AG04450 (cell line): ENCODE results near the gene PBX2. TPM values are rescaled to one million over a fixed set of nuclear protein-coding genes. Genes with fewer than 3 reads are reported as not detected.
"Not testable (repeated sequence)": the region's sequence is repeated elsewhere in the genome, so short reads cannot be mapped to it uniquely, and the experiment has no call there.

Source experiments
- CTCF ChIA-PET: fragments of 300-600, 350-600 bp; formaldehyde crosslinking; extraction: SDS; loops from one replicate; lab custom pipeline; 2022; ENCODE audit warnings: antibody characterized with exemption, inconsistent platforms; lab: Charles Lee
- POLR2A ChIA-PET: fragments of 350-600 bp; formaldehyde crosslinking; extraction: SDS; loops from one replicate; lab custom pipeline; 2021; ENCODE audit warnings: antibody characterized with exemption, inconsistent platforms; lab: Yijun Ruan, JAX
- DNase-seq: peaks from one replicate; pipeline ENCODE4 v3.0.0-alpha.2; 2011; ENCODE audit warnings: low read depth, low spot score
- H3K27ac ChIP-seq: one replicate; pipeline ENCODE4 v1.5.1; 2012; ENCODE audit warnings: low read depth, low read length, control low read depth
- H3K27me3 ChIP-seq: one replicate; pipeline ENCODE4 v1.6.0; 2012; ENCODE audit warnings: low read length; ENCODE audit not compliant: control insufficient read depth, insufficient read depth
- H3K4me3 ChIP-seq: 2 replicates; pipeline ENCODE4 v1.5.1; 2011; ENCODE audit warnings: mild to moderate bottlenecking, low read depth, low read length, control low read depth
- H3K9me3 ChIP-seq: 2 replicates; pipeline ENCODE4 v1.5.1; 2012; ENCODE audit warnings: low read length; ENCODE audit not compliant: control insufficient read depth, insufficient read depth
- polyA plus RNA-seq: library from polyadenylated mRNA; depleted of rRNA; stranded (reverse); fragments of >200 nt; gene quantifications from 2 replicates; pipeline ENCODE4 v1.2.3, GENCODE V29; 2011
- TF ChIP-seq, protein P1 (sequence below): IDR thresholded peaks from 2 replicates; pipeline ENCODE4 v1.5.1; 2011; ENCODE audit warnings: low read depth, low read length, control low read depth, inconsistent platforms

The PBX2 gene
- polyA plus RNA-seq, 1 experiment: 56.5 TPM

DNA sequence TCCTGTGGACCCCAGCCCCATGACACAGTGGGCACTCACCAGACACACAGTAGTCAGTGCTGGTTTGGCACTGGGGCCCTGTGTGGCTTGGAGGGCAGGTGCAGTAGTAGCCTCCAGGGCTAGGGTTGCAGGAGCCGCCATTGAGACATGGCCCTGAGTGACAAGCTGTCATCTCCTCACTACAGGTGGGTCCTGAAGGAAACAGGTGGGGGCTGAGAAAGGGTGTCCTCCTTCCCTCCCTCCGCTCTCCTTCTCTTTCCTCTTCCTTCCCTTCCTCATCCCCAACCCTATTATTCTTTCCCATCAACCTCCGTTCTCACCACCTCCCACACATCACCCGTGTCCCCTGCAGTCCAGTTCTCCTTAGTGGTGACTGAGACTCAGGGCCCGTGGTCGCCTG, 23.6 kb upstream of the PBX2 start:
- DNase-seq: no peak
- ChIA-PET POLR2A (no interaction called here), CTCF (no interaction called here)
- no peak overlapping the region for H3K27ac ChIP-seq
- TF ChIP-seq, protein P1, sequence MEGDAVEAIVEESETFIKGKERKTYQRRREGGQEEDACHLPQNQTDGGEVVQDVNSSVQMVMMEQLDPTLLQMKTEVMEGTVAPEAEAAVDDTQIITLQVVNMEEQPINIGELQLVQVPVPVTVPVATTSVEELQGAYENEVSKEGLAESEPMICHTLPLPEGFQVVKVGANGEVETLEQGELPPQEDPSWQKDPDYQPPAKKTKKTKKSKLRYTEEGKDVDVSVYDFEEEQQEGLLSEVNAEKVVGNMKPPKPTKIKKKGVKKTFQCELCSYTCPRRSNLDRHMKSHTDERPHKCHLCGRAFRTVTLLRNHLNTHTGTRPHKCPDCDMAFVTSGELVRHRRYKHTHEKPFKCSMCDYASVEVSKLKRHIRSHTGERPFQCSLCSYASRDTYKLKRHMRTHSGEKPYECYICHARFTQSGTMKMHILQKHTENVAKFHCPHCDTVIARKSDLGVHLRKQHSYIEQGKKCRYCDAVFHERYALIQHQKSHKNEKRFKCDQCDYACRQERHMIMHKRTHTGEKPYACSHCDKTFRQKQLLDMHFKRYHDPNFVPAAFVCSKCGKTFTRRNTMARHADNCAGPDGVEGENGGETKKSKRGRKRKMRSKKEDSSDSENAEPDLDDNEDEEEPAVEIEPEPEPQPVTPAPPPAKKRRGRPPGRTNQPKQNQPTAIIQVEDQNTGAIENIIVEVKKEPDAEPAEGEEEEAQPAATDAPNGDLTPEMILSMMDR: no peak
- peaks cover 11% of the 10 kb centered on the region for H3K27me3 ChIP-seq
- H3K9me3 ChIP-seq: no peaks in the 10 kb centered on the region
- H3K4me3 ChIP-seq: no peak overlapping the region

GRCh38 chr6:32212076-32212760, 22.2 kb upstream of the PBX2 start:
- no peaks in the 10 kb centered on the region for H3K9me3 ChIP-seq
- no peak overlapping the region for H3K4me3 ChIP-seq
- peaks cover 3% of the 10 kb centered on the region for H3K27me3 ChIP-seq
- POLR2A ChIA-PET: no interaction called here
- TF ChIP-seq, protein P1: no peak
- no peak overlapping the region for H3K27ac ChIP-seq
- CTCF ChIA-PET: no interaction called here
- no peak for DNase-seq

GRCh38 chr6:32211432-32211831, 21.4 kb upstream of the PBX2 start:
- POLR2A ChIA-PET, H3K4me3 ChIP-seq, CTCF ChIA-PET, DNase-seq, H3K27ac ChIP-seq, H3K27me3 ChIP-seq, H3K9me3 ChIP-seq: not testable (repeated sequence)

GRCh38 chr6:32210191-32210601, 20.2 kb upstream of the PBX2 start:
- H3K9me3 ChIP-seq: no peaks in the 10 kb centered on the region
- no peak overlapping the region for H3K4me3 ChIP-seq
- peaks cover 4% of the 10 kb centered on the region for H3K27me3 ChIP-seq
- no peak overlapping the region for H3K27ac ChIP-seq
- POLR2A ChIA-PET: no interaction called here
- no peak for DNase-seq
- TF ChIP-seq, protein P1: no peak
- CTCF ChIA-PET: no interaction called here

DNA sequence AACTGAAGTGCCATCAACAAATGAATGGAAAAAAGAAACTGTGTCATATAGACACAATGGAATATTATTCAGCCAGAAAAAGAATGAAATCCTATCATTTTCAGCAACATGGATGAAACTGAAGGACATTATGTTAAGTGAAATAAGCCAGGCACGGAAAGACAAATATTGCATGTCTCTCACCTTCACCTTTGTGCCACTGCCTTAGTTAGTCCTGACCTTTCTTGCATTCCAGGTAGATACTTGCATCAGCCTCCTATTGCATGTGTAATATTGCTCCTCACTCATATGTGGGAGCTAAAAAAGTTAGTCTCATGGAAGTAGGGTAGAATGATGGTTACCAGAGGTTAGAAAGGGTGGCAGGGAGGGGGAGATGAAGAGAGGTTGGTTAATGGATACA, 19.0 kb upstream of the PBX2 start:
- H3K27ac ChIP-seq: no peak overlapping the region
- POLR2A ChIA-PET: no interaction called here

More for the DNA sequence above, 19.0 kb upstream of the PBX2 start:
- CTCF ChIA-PET: no interaction called here
- H3K9me3 ChIP-seq: no peaks in the 10 kb centered on the region
- DNase-seq: no peak
- H3K27me3 ChIP-seq: peaks cover 8% of the 10 kb centered on the region
- TF ChIP-seq, protein P1: no peak
- no peak overlapping the region for H3K4me3 ChIP-seq
